BE2C (cell line): ENCODE measurements around the gene ABCB8.

Source experiments
- DNase-seq: peaks from one replicate; pipeline ENCODE4 v3.0.0-alpha.2; 2020
- H3K27me3 ChIP-seq: fragments of 250-450 bp; sonication (Bioruptor Pico); 2 replicates; pipeline ENCODE4 v1.5.1; 2020; ENCODE audit warnings: mild to moderate bottlenecking
- H3K36me3 ChIP-seq: fragments of 250-450 bp; sonication (Bioruptor Pico); 2 replicates; pipeline ENCODE4 v1.5.1; 2020; ENCODE audit warnings: mild to moderate bottlenecking
- H3K4me1 ChIP-seq: fragments of 250-450 bp; sonication (Bioruptor Pico); 2 replicates; pipeline ENCODE4 v1.5.1; 2020
- H3K4me3 ChIP-seq: 2 replicates; pipeline ENCODE4 v1.5.1; 2011; ENCODE audit warnings: low read depth, low read length
- H3K9me3 ChIP-seq: fragments of 250-450 bp; sonication (Bioruptor Pico); 2 replicates; pipeline ENCODE4 v1.5.1; 2020
- CTCF ChIP-seq: IDR thresholded peaks from 2 replicates; pipeline ENCODE4 v1.5.1; 2012; ENCODE audit warnings: mild to moderate bottlenecking, low read depth, low read length

ABCB8 gene

GRCh38 chr7:151062111-151062398 lies 33.8 kb downstream of the ABCB8 start:
- peaks cover 37% of the 10 kb centered on the region for H3K36me3 ChIP-seq
- H3K4me1 ChIP-seq: peaks cover 21% of the 10 kb centered on the region
- DNase-seq: no peak
- peak overlapping the region; percentile 94 for H3K4me3 ChIP-seq
- H3K9me3 ChIP-seq: no peaks in the 10 kb centered on the region
- no peak for TF ChIP-seq CTCF
- H3K27me3 ChIP-seq: no peaks in the 10 kb centered on the region

GRCh38 chr7:151062399-151063211 lies 34.4 kb downstream of the ABCB8 start:
- TF ChIP-seq CTCF: 0 out of 2 replicates have a peak, but pooled peaks have one; percentile 2
- Histone ChIP-seq H3K9me3 (no peaks in the 10 kb centered on the region), H3K4me1 (peaks cover 19% of the 10 kb centered on the region), H3K4me3 (peak overlapping the region; percentile 94), H3K36me3 (peaks cover 42% of the 10 kb centered on the region), H3K27me3 (no peaks in the 10 kb centered on the region)
- DNase-seq: peak; percentile 95

GRCh38 chr7:151063212-151063561 lies 34.9 kb downstream of the ABCB8 start:
- H3K4me1 ChIP-seq: peaks cover 19% of the 10 kb centered on the region
- H3K36me3 ChIP-seq: peaks cover 48% of the 10 kb centered on the region
- no peak for DNase-seq
- TF ChIP-seq CTCF: no peak
- no peaks in the 10 kb centered on the region for H3K9me3 ChIP-seq
- peak overlapping the region; percentile 94 for H3K4me3 ChIP-seq
- no peaks in the 10 kb centered on the region for H3K27me3 ChIP-seq

GRCh38 chr7:151064454-151064853 lies 36.2 kb downstream of the ABCB8 start:
- no peak for TF ChIP-seq CTCF
- no peak for DNase-seq
- H3K4me1 ChIP-seq: peaks cover 11% of the 10 kb centered on the region
- H3K36me3 ChIP-seq: peaks cover 58% of the 10 kb centered on the region
- H3K27me3 ChIP-seq: no peaks in the 10 kb centered on the region
- H3K9me3 ChIP-seq: no peaks in the 10 kb centered on the region
- no peak overlapping the region for H3K4me3 ChIP-seq

GRCh38 chr7:151064993-151065392 lies 36.7 kb downstream of the ABCB8 start:
- Histone ChIP-seq H3K36me3 (peaks cover 63% of the 10 kb centered on the region), H3K27me3 (no peaks in the 10 kb centered on the region), H3K9me3 (no peaks in the 10 kb centered on the region), H3K4me1 (peaks cover 11% of the 10 kb centered on the region), H3K4me3 (no peak overlapping the region)
- no peak for DNase-seq
- TF ChIP-seq CTCF: no peak

- Histone ChIP-seq H3K36me3 (peaks cover 68% of the 10 kb centered on the region), H3K27me3 (no peaks in the 10 kb centered on the region), H3K9me3 (no peaks in the 10 kb centered on the region), H3K4me1 (peaks cover 11% of the 10 kb centered on the region), H3K4me3 (no peak overlapping the region)
- no peak for DNase-seq
- no peak for TF ChIP-seq CTCF
Measured at GRCh38 chr7:151065516-151065915, 37.3 kb downstream of the ABCB8 start.
